DMS79 treated with DMSO at 0.1 percent for 48 hours (cell line): Measurements from ENCODE around the gene MAP3K12.
"Not testable (repeated sequence)": the region's sequence is repeated elsewhere in the genome, so short reads cannot be mapped to it uniquely, and the experiment has no call there.

ENCODE experiments used
- DNase-seq: peaks from one replicate; lab custom pipeline; 2025; lab: John Stamatoyannopoulos, UW

Gene MAP3K12

GRCh38 chr12:53499266-53500141 lies at the start of gene MAP3K12:
Gene MAP3K12, minus strand, starts transcription at chr12:53499458. Its CDS starts 12,067 bp downstream, at chr12:53487391.
- peak; percentile 8 for DNase-seq

- not testable (repeated sequence) for DNase-seq
Measured at GRCh38 chr12:53548354-53548753, 49.1 kb upstream of the MAP3K12 start.

GRCh38 chr12:53543539-53543938 lies 44.3 kb upstream of the MAP3K12 start:
- no peak for DNase-seq

- no peak for DNase-seq
Measured at GRCh38 chr12:53539526-53539925, 40.3 kb upstream of the MAP3K12 start.

GRCh38 chr12:53538209-53538689 lies 39.0 kb upstream of the MAP3K12 start:
- DNase-seq, result no peak

- no peak for DNase-seq
Measured at GRCh38 chr12:53536962-53537361, 37.7 kb upstream of the MAP3K12 start.

GRCh38 chr12:53533471-53533870 lies 34.2 kb upstream of the MAP3K12 start:
- no peak for DNase-seq

GRCh38 chr12:53532524-53533445 lies 33.5 kb upstream of the MAP3K12 start:
- no peak for DNase-seq

- no peak for DNase-seq
Measured at GRCh38 chr12:53532021-53532420, 32.8 kb upstream of the MAP3K12 start.

GRCh38 chr12:53530920-53531319 lies 31.7 kb upstream of the MAP3K12 start:
- DNase-seq, result no peak

- DNase-seq, result no peak
Measured at GRCh38 chr12:53530061-53530460, 30.8 kb upstream of the MAP3K12 start.

GRCh38 chr12:53524476-53524875 lies 25.2 kb upstream of the MAP3K12 start:
- no peak for DNase-seq

GRCh38 chr12:53523131-53523530 lies 23.9 kb upstream of the MAP3K12 start:
- no peak for DNase-seq

- DNase-seq, result no peak
Measured at GRCh38 chr12:53518381-53518780, 19.1 kb upstream of the MAP3K12 start.

GRCh38 chr12:53516758-53517455 lies 17.6 kb upstream of the MAP3K12 start:
- DNase-seq, result no peak

- no peak for DNase-seq
Measured at GRCh38 chr12:53515291-53515680, 16.0 kb upstream of the MAP3K12 start.

- no peak for DNase-seq
Measured at GRCh38 chr12:53514628-53515290, 15.5 kb upstream of the MAP3K12 start.

- no peak for DNase-seq
Measured at GRCh38 chr12:53513712-53514410, 14.6 kb upstream of the MAP3K12 start.

- DNase-seq, result no peak
Measured at GRCh38 chr12:53510181-53510812, 11.0 kb upstream of the MAP3K12 start.

- DNase-seq, result peak; percentile 30
Measured at GRCh38 chr12:53508534-53509170, 9.4 kb upstream of the MAP3K12 start.
